ENCODE results near the gene PPP1R13B.

Gene PPP1R13B

GRCh38 chr14:103726474-103726873 lies 120.9 kb downstream of the PPP1R13B start:
- no peak for DNase-seq

GRCh38 chr14:103725739-103726395 lies 121.5 kb downstream of the PPP1R13B start:
- no peak for DNase-seq

DNA sequence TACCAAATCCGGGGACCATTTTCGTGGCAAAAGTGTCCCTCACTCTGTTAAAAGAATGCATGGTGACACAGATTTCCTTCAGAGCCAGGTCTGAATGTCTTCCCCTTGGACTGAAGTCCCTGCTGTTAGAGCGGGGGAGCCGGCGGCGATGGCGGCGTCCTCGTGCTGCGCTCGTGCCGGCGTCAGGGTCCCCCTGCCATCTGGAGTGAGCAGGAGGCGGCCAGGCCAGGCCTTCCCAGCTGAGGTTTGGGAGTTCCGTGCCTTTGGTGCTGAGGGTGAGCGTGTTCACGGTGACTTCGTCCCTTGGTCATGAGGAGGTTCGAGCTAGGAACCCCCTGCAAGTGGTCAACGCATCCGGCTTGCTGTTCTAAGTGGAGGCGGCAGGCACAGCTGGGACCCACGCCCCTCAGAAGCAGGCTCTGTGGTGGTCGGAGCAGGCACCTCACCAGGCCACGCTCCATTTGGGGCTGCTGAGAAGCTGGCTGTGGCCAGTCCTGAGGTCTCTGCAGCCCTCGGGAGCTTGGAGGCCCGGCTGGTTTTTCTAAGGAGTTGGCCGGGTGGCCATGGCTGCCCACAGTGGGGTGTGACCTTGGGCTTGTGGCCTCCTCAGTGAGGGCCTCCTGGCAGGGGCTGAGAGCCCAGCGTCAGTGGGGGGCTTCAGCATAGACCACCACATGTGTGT lies 122.2 kb downstream of the PPP1R13B start:
- no peak for DNase-seq

DNA sequence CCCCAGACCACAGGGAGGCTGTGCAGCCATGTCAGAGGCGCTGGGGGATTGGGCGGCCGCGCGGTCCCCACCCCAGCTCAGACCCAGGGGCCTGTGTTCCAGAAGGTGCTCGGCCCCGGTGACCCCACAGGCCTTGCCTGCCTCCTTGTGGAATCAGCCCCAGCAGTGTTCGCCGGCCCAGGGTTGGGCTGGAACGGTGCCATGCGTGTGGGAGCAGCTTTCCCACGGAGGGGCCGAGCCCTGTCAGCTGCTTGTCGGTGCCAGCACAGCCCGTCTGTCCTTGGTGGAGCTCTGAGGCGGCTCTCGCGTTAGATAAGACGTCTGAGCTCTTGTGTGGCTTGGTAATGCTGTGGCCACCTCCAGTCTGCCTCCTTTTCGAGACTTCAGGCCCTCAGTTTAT lies 123.3 kb downstream of the PPP1R13B start:
- no peak for DNase-seq

GRCh38 chr14:103723748-103724081 lies 123.7 kb downstream of the PPP1R13B start:
- no peak for DNase-seq

DNA sequence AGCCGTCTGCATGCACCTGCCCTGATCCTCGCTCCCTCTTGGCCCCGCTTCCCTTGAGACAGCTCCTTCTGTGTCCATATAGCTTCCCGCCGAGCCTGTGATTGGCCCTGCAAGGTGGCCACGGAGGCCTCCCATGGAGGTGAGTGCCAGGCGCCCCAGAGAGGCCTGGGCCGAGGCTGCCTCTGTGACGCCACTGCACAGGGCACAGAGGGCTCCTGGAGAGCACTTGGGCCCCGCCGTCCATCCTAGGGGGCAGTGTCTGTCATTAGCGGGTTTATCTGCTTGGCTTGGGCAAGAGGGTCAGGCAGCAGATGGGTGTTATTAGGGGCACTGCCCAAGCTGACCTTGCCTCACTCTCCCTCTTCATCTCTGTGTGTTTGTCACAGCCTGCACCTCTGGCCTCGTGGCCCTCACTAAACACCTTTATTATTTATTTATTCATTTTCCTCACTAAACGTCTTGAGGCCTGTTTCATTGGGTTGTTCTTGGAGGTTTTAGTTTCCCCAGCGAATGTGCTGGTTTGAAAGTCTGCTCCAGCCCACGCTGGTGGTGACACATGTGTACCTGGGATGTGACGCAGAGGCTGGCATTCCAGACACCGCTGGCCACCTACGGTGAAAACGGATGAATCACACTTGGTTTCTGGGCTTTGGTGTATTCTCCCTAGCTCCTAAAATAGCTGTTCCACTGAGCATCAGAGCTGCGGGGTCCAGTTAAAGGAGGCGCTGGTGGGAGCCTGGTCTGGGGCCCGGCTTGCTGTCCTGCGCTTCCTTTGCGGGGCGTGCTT lies 125.8 kb downstream of the PPP1R13B start:
- DNase-seq, result no peak

- DNase-seq, result no peak
These were observed 127.6 kb downstream of the PPP1R13B start for GRCh38 chr14:103719751-103720150.

DNA sequence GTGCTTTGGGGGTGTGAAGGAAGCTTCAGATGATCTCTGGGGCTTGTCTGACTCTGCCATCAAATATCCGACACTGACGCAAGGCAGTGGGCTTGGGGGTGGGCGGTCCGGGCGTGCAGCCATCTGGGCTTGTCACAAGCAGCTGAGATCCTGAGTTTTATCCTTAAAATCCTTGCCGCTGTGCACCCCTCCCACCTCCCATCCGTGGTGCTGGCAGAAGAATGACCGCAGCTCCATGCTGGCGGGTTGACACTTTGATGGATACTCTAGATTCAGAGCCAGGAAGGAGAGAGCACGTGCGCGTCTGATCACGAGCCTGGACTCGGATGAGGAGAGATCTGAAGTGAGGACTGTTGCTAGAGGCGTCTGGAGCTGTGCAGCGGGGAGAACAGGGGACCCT lies 128.8 kb downstream of the PPP1R13B start:
- no peak for DNase-seq

DNA sequence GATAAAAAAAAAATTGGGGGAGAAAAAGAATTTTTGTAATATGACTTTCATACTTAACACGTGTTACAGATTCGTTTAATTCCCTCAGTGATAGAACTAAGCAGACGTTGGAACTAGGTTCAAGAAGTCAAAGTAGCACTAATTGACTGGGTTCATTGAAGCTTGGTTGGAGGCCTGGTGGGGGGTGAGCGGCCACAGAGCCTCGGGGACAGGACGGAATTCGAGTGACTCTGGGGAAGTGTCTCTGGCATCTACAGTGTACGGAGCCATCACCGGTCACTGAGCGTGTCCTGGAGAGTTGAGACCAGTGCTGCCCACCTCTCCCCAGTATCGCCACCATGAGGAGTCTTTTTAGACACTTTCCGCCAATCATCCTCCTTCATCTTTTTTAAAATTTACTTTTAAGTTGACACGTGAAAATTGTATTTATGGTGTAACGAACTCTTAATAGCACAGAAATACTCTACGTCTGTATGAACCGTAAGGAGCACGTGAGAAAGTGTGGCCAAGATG lies 130.4 kb downstream of the PPP1R13B start:
- DNase-seq, result no peak

DNA sequence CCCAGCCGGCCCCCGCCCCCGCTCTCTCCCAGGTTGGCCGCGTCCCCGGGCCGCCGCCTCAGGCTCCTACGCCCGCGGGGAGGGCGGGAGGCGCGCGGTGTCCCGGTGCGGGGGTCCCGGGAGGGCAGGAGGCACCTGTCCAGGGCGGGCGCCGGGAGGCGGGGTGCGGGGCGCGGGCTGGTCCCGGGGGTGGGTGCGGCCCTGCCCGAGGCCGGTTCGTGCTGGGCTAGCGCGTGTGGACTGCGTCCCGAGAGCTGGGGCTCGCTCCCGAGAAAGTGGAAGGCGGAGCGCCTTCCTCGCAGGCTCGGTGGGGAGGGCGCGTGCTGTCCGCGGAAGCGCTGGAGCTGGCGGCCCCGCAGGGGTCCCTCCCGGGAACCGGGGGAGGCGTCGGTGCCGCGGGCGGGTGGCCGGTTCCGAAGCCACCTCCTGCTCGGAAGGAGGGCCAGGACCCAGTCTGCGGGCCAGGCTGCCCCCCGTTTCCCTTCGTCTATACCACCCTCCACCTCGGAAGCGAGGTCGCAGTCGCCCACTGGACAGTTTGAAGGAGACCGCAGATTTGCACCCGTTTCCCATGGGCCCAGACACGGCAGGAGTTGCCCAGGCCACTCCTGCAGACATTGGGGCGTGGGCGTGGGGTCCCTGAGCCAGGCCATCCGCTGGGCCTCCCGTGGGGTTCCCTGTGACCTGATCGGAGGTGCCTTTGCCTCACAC lies 131.1 kb downstream of the PPP1R13B start:
- DNase-seq, result no peak

DNA sequence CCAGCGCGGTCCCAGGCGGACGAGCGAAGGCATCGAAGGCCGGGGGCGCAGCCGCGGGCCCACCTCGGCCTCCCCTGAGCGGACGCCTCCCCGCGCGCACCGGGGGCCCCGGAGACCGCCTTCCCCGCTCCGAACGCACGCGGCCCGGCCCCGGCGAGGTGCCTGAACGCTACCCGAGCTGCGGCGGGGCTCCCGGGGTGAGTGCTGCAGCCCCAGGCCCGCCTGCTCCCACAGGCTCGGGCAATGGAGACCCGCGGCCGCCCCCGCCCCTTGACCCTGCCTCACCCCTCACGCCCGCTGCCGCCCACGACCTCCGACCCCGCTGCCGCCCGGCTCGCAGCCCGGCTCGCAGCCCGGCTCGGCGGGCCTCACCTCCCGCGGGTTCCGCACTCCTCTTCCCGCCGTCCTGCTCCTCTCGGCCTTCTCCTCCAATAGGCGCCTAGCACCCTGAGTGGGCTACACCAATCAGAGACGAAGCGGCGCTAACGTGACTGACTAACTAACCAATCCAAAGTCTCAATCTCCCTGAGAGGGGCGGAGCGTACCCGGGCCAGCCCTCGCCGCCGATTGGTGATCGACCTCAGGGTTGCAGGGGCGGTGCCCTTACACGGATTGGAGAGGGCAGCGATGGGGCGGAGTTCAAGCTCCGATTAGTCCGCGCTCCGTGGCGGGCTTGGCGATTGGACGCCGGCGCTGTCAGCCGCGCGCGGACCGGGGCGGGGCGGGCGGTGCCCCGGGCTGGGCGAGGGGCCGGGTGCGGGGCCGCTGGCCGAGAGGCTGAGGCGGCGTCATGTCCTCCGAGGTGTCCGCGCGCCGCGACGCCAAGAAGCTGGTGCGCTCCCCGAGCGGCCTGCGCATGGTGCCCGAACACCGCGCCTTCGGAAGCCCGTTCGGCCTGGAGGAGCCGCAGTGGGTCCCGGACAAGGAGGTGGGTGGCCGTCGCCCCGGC lies 132.0 kb downstream of the PPP1R13B start, which contains the start of the genes XRCC3 and ZFYVE21:
Gene XRCC3 (minus strand): TSS at position 400 of the 949 bp plus-strand sequence. CDS start 4,364 bp downstream, outside the sequence.
Gene ZFYVE21 (plus strand): TSS at position 759 of the 949 bp plus-strand sequence. CDS start 32 bp downstream, at position 791.
- peak; percentile 97 to 99 (median 98) for DNase-seq

DNA sequence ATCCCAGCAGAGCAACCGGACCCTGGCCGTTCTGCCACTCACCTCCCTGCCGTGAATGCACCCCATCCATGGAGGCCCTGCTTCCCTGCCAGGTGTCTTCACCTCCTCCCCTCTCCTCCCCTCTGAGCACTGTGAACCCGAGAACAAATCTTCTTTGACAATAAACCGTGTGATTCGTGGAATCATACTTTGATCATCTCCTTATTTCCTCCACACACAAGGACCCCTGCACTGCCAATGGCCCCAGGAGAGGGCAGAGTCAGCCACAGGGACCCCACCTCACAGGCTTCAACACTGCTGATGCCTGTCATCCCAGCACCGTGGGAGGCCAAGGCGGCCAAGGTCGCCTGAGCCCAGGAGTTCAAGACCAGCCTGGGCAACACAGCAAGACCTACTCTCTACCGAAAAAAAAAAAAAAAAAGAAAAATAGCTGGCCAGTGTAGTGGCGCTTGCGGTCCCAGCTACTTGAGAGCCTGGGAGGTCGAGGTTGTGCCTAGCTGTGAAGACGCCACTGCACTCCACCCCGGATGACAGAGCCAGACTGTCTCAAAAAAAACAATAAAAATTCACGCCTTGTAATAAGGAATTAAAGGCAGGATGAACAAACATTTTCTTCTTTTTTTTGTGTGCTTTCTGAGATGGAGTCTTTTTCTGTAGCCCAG lies 133.2 kb downstream of the PPP1R13B start:
- no peak for DNase-seq

DNA sequence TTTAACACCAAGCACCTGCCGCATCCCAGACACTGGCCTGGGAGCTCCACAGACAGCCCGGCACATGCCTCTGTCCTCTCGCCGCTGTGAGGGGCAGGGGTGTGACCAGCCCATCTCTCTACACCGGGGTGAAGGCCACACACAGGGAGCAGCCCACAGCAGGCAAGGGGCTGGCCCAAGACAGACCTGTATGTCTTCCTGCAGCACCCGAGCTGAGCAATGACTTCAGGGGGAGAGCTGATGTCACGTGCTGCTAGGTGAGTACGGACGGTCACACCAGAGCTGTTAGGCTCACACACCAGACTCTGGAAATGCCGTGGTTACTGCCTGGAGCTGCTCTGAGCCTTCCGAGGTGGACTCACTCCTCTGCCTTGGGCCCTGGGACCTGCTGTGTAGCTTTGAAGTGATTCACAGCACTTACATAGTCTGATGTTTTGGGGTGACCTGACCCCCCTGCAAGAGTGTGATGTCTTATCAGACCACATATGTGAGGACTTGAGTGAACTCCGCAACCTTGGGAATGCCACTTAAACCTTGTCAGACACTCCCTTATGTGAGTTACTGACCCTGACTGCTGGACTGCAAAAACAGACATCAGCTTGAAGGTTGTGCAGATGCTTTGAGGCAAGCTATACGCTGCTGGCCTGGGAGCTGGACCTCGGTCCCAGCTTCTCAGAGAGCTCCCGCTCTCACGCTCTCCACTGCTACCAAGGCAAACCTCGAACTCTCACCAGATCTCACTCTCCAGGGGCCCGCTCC lies 133.9 kb downstream of the PPP1R13B start:
- DNase-seq, result no peak

GRCh38 chr14:103712633-103713247 lies 134.6 kb downstream of the PPP1R13B start:
- DNase-seq, result no peak

- DNase-seq, result no peak
These were observed 135.6 kb downstream of the PPP1R13B start for GRCh38 chr14:103711516-103712431.

DNA sequence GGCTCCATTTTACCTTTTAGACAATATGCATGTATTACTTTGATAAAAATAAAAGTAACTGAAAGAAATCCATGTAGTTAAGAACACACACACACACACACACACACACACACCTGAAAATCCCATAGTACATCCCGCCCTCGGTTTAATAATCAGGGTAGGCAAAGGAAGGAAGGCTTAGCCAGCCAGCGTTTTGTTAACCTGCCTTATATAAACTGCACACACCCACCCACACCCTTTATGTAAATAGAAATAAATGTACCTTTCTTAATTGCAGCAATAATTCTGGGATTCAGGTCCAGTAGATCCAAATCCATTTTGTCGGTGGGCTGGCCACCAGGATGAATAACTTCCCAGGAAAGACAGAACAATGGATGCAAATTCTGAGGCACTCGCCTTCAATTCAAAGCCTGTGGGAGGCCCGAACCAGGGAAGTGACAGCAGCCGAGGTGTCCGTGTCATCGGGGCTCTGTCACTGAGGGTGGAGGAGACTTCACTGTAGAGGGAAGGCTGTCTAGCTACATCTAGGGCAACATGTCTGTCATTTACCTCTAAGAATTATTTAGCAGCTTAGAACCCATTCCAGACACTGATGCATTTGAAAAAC lies 136.5 kb downstream of the PPP1R13B start:
- DNase-seq, result no peak

DNA sequence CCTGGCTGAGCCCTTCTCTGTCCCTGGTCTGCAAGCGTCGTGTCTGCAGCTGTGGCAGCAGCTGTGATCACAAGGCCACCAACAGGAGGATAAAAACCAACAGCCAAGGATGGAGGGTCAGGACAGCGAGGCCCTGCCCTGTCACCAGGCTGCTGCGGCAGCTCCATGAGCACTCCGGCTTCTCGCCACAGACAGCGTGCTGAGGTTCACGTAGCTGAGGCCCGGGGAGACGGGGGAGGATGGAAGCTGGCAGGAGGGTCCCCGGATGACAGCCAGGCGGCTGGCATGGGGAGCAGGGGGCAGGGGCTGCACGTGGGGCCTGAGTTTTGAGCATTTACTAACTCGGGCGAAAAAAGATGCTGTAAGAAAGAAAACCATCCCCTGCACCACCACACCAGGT lies 137.6 kb downstream of the PPP1R13B start:
- no peak for DNase-seq

- no peak for DNase-seq
These were observed 138.6 kb downstream of the PPP1R13B start for GRCh38 chr14:103708750-103709187.

Measured in activated naive CD4-positive, alpha-beta T cell (primary cell).